A549 treated with dexamethasone at 1 μM for 4 hours (cell line): ENCODE measurements around the gene SKI. TPM values are rescaled to one million over a fixed set of nuclear protein-coding genes. Genes with fewer than 3 reads are reported as not detected.

Experiments
- total RNA-seq: library from RNA; stranded (reverse); fragments of 200-300 nt; extraction: Qiagen RNA extraction; gene quantifications from 5 replicates; pipeline ENCODE4 v1.2.3, GENCODE V29; 2022

SKI gene
- total RNA-seq = 17.4 to 32.0 TPM (median 30.0 TPM) in 5 replicates

GRCh38 chr1:2228157-2228594 is at the start of gene SKI:
TSS of gene SKI (plus strand) at chr1:2228319. CDS start at chr1:2228767, 448 bp downstream.

GRCh38 chr1:2194319-2194897 is 33.7 kb upstream of the SKI start, which contains the start of gene FAAP20:
TSS of gene FAAP20 (minus strand) at chr1:2194772. CDS start at chr1:2194749, 23 bp downstream.

Other genes with a start within 250 kb of the SKI start
- 0.02 to 0.08 TPM in 2 of 5 replicates, not detected in the others for gene CFAP74, start 224.5 kb upstream of the SKI start, total RNA-seq
- gene GABRD, start 209.0 kb upstream of the SKI start, total RNA-seq = 0.39 to 0.74 TPM (median 0.44 TPM) in 5 replicates
- gene PRKCZ, start 177.9 kb upstream of the SKI start, total RNA-seq = 7.7 to 11.8 TPM (median 10.1 TPM) in 5 replicates
- gene FAAP20, start 33.5 kb upstream of the SKI start, total RNA-seq = 36.0 to 57.8 TPM (median 54.6 TPM) in 5 replicates
- gene MORN1, start 163.2 kb downstream of the SKI start, total RNA-seq = 4.3 to 6.5 TPM (median 6.1 TPM) in 5 replicates
- 100 to 141 TPM (median 125 TPM) in 5 replicates for gene RER1, start 163.5 kb downstream of the SKI start, total RNA-seq
- gene PEX10, start 184.2 kb downstream of the SKI start, total RNA-seq = 19.6 to 23.3 TPM (median 22.3 TPM) in 5 replicates
- 0.10 to 0.40 TPM (median 0.33 TPM) in 5 replicates for gene PLCH2, start 248.0 kb downstream of the SKI start, total RNA-seq